C4-2B (cell line): Measurements from ENCODE around the gene MLANA.

Experiments used
- H3K27ac ChIP-seq: fragments of 450-650 bp; 2 replicates; pipeline ENCODE4 v1.5.1; 2017
- CTCF ChIP-seq: fragments of 450-650 bp; conservative IDR thresholded peaks from 2 replicates; pipeline ENCODE4 v1.5.1; 2017; ENCODE audit warnings: mild to moderate bottlenecking
- ZFX ChIP-seq: fragments of 450-650 bp; IDR thresholded peaks from 2 replicates; pipeline ENCODE4 v1.6.1; 2017

Gene MLANA

GRCh38 chr9:5953743-5954707 lies 63.3 kb downstream of the MLANA start:
- no peak for TF ChIP-seq CTCF
- no peak for TF ChIP-seq ZFX
- H3K27ac ChIP-seq = no peak overlapping the region

- H3K27ac ChIP-seq = no peak overlapping the region
- TF ChIP-seq CTCF (no peak), ZFX (no peak)
Observed at GRCh38 chr9:5957166-5957565, 66.5 kb downstream of the MLANA start.

GRCh38 chr9:5958273-5958672 lies 67.6 kb downstream of the MLANA start:
- no peak overlapping the region for H3K27ac ChIP-seq
- TF ChIP-seq CTCF (no peak), ZFX (no peak)
